ENCODE measurements around the gene CHURC1. TPM values are rescaled to one million over a fixed set of nuclear protein-coding genes. Genes with fewer than 3 reads are reported as not detected.

CHURC1 gene
- polyA plus RNA-seq, 1 of the 3 experiments (the other 2 are of a cell fraction) = 66.8 TPM

GRCh38 chr14:64965356-64966000 lies 51.2 kb downstream of the CHURC1 start:
- H3F3A ChIP-seq (replicated peaks; ENCODE audit: insufficient read depth) = no peaks in the 10 kb centered on the region
- H4K20me1 ChIP-seq (ENCODE audit: insufficient read depth) = no peaks in the 10 kb centered on the region
- TF ChIP-seq RCOR1 (IDR thresholded peaks at IDR 0.05; ENCODE audit: low read length) = no peak
- no peak for TF ChIP-seq MEF2A (IDR thresholded peaks at IDR 0.05; ENCODE audit: borderline replicate concordance, low read depth)
- TF ChIP-seq RFX5 (IDR thresholded peaks at IDR 0.05; ENCODE audit: low read length) = no peak
- no peak for TF ChIP-seq TEAD4 (IDR thresholded peaks at IDR 0.05; ENCODE audit: borderline replicate concordance, insufficient read depth)
- TF ChIP-seq REST (IDR thresholded peaks at IDR 0.05; ENCODE audit: low read depth, low read length) = no peak
- no peak for TF ChIP-seq NFIC (IDR thresholded peaks at IDR 0.05; ENCODE audit: borderline replicate concordance)
- TF ChIP-seq FOSL2 (IDR thresholded peaks at IDR 0.05; ENCODE audit: borderline replicate concordance, low read depth) = no peak
- no peaks in the 10 kb centered on the region for H3K9me3 ChIP-seq
- no peaks in the 10 kb centered on the region for H3K27me3 ChIP-seq (ENCODE audit: insufficient read depth)
- no peak overlapping the region for H2AFZ ChIP-seq (ENCODE audit: low read depth)
- CTCF ChIA-PET = interaction anchor here (0.9 to 1.8 kb wide), 2 partner anchors 19 to 22 kb away, joined by 3 to 5 read pairs; no protein-coding TSS in a partner anchor
- no peak overlapping the region for H3K4me2 ChIP-seq
- 92% methylated on average over 15 of the region's 15 CpGs for WGBS (ENCODE audit: low lambda C conversion rate)
- H3K27ac ChIP-seq (ENCODE audit: low read depth in 2 of 2, low read length in 1 of 2) = no peak overlapping the region
- H3K36me3 ChIP-seq (replicated peaks in 1 of 2; ENCODE audit: control insufficient read depth in 1 of 2, insufficient read depth in 2 of 2, low read length in 1 of 2) = peaks cover 0 to 3% of the 10 kb centered on the region in 2 experiments
- no peak overlapping the region for H3K9ac ChIP-seq
- no peak for DNase-seq
- H3K4me1 ChIP-seq (ENCODE audit: control insufficient read depth in 1 of 2, insufficient read depth in 2 of 2, low read depth in 1 of 2, low read length in 1 of 2) = peaks cover 6 to 15% of the 10 kb centered on the region in 2 experiments; a peak in 2 of 4 replicates
- POLR2A ChIA-PET = no interaction called here
- H3K4me3 ChIP-seq (ENCODE audit: low read depth in 2 of 2, low read length in 1 of 2) = no peak overlapping the region
- H3K79me2 ChIP-seq (ENCODE audit: insufficient read depth) = no peaks in the 10 kb centered on the region
- H3K9me2 ChIP-seq = no peaks in the 10 kb centered on the region

- no peak overlapping the region for H3K9ac ChIP-seq
- no peak overlapping the region for H3K4me2 ChIP-seq
- H3K4me3 ChIP-seq (ENCODE audit: low read depth in 2 of 2, low read length in 1 of 2) = no peak overlapping the region
- ChIA-PET CTCF (interaction anchor here (1.8 kb wide), 1 partner anchor 17 kb away, joined by 5 read pairs; no protein-coding TSS in a partner anchor), POLR2A (no interaction called here)
- no peak for DNase-seq
- H3K9me3 ChIP-seq = no peaks in the 10 kb centered on the region
- no peaks in the 10 kb centered on the region for H3F3A ChIP-seq (replicated peaks; ENCODE audit: insufficient read depth)
- H3K4me1 ChIP-seq (ENCODE audit: control insufficient read depth in 1 of 2, insufficient read depth in 2 of 2, low read depth in 1 of 2, low read length in 1 of 2) = peaks cover 10 to 15% of the 10 kb centered on the region in 2 experiments; a peak in 3 of 4 replicates
- H3K27ac ChIP-seq (ENCODE audit: low read depth in 2 of 2, low read length in 1 of 2) = no peak overlapping the region
- no peaks in the 10 kb centered on the region for H4K20me1 ChIP-seq (ENCODE audit: insufficient read depth)
- H3K9me2 ChIP-seq = no peaks in the 10 kb centered on the region
- H3K79me2 ChIP-seq (ENCODE audit: insufficient read depth) = no peaks in the 10 kb centered on the region
- WGBS (ENCODE audit: low lambda C conversion rate) = 100% methylated on average over 2 of the region's 2 CpGs
- H3K36me3 ChIP-seq (replicated peaks in 1 of 2; ENCODE audit: control insufficient read depth in 1 of 2, insufficient read depth in 2 of 2, low read length in 1 of 2) = peaks cover 0 to 3% of the 10 kb centered on the region in 2 experiments
- H3K27me3 ChIP-seq (ENCODE audit: insufficient read depth) = no peaks in the 10 kb centered on the region
- H2AFZ ChIP-seq (ENCODE audit: low read depth) = no peak overlapping the region
- TF ChIP-seq USF2 (IDR thresholded peaks at IDR 0.05; ENCODE audit: borderline replicate concordance, low read depth, low read length) (no peak), CHD2 (IDR thresholded peaks at IDR 0.05; ENCODE audit: low read length, partially characterized antibody) (no peak), RAD21 (IDR thresholded peaks at IDR 0.05; ENCODE audit: low read length) (no peak), IRF3 (IDR thresholded peaks at IDR 0.05; ENCODE audit: low read depth, low read length) (no peak), EP300 (IDR thresholded peaks at IDR 0.05; ENCODE audit: borderline replicate concordance in 1 of 2, low read depth in 1 of 2, low read length in 1 of 2) (no peak), YY1 (IDR thresholded peaks at IDR 0.05; ENCODE audit: low read depth) (no peak), NRF1 (IDR thresholded peaks at IDR 0.05; ENCODE audit: low read depth, low read length) (no peak), POLR2AphosphoS5 (IDR thresholded peaks at IDR 0.05; ENCODE audit: low read depth, low read length) (no peak), GATA2 (CRISPR knock-in tag; IDR thresholded peaks at IDR 0.05) (no peak), TCF12 (IDR thresholded peaks at IDR 0.05) (no peak), MAX (IDR thresholded peaks at IDR 0.05; ENCODE audit: low read depth) (no peak), MXI1 (IDR thresholded peaks at IDR 0.05; ENCODE audit: low read depth, low read length) (no peak), RFX5 (IDR thresholded peaks at IDR 0.05; ENCODE audit: low read length) (no peak), RXRA (IDR thresholded peaks at IDR 0.05; ENCODE audit: borderline replicate concordance, low read depth) (no peak), TEAD4 (IDR thresholded peaks at IDR 0.05; ENCODE audit: borderline replicate concordance, insufficient read depth) (no peak)
Observed at GRCh38 chr14:64966976-64967375, 52.7 kb downstream of the CHURC1 start.

Measured in SK-N-SH (cell line).